Endodermal cell (in vitro differentiated cells): ENCODE data around the gene SLC38A2. TPM values are rescaled to one million over a fixed set of nuclear protein-coding genes. Genes with fewer than 3 reads are reported as not detected.

ENCODE experiments used
- DNase-seq: peaks from one replicate; pipeline ENCODE4 v3.0.0-alpha.2; 2017
- H3K27ac ChIP-seq: 2 replicates; pipeline ENCODE4 v1.5.1; 2013; ENCODE audit warnings: mild to moderate bottlenecking, low read depth, low read length, moderate library complexity
- H3K27me3 ChIP-seq: 2 replicates; pipeline ENCODE4 v1.6.1; 2013; ENCODE audit warnings: mild to moderate bottlenecking, low read length, moderate library complexity; ENCODE audit not compliant: insufficient read depth, control insufficient read depth, poor library complexity, severe bottlenecking
- H3K36me3 ChIP-seq: 2 replicates; pipeline ENCODE4 v1.7.0; 2013; ENCODE audit warnings: mild to moderate bottlenecking, low read length, moderate library complexity; ENCODE audit not compliant: control insufficient read depth, insufficient read depth
- H3K4me1 ChIP-seq: one replicate; pipeline ENCODE4 v1.7.0; 2013; ENCODE audit warnings: low read length; ENCODE audit not compliant: control insufficient read depth, insufficient read depth
- H3K4me3 ChIP-seq: 2 replicates; pipeline ENCODE4 v1.5.1; 2013; ENCODE audit warnings: mild to moderate bottlenecking, low read length, moderate library complexity
- H3K9ac ChIP-seq: 2 replicates; pipeline ENCODE4 v1.6.1; 2013; ENCODE audit warnings: mild to moderate bottlenecking, low read length, moderate library complexity; ENCODE audit not compliant: poor library complexity, severe bottlenecking; ENCODE audit errors: extremely low read depth
- H3K9me3 ChIP-seq: 2 replicates; pipeline ENCODE4 v1.6.1; 2013; ENCODE audit warnings: mild to moderate bottlenecking, low read length, moderate library complexity; ENCODE audit not compliant: control insufficient read depth
- H3K27ac Mint-ChIP-seq: 2 replicates; pipeline ENCODE4 v1.8.0; 2020; ENCODE audit warnings: mixed read lengths
- H3K27me3 Mint-ChIP-seq: 2 replicates; pipeline ENCODE4 v1.8.0; 2021; ENCODE audit warnings: mild to moderate bottlenecking, mixed read lengths; ENCODE audit not compliant: insufficient read depth
- H3K36me3 Mint-ChIP-seq: 2 replicates; pipeline ENCODE4 v1.8.0; 2020; ENCODE audit warnings: low read depth, mixed read lengths
- H3K4me1 Mint-ChIP-seq: 2 replicates; pipeline ENCODE4 v1.8.0; 2020; ENCODE audit warnings: mixed read lengths
- H3K4me3 Mint-ChIP-seq: 2 replicates; pipeline ENCODE4 v1.8.0; 2020; ENCODE audit warnings: mild to moderate bottlenecking, moderate library complexity, mixed read lengths
- H3K9me3 Mint-ChIP-seq: 2 replicates; pipeline ENCODE4 v1.8.0; 2020; ENCODE audit warnings: mild to moderate bottlenecking, mixed read lengths
- CTCF ChIP-seq: fragments of 200-600 bp; sonication (generic); conservative IDR thresholded peaks from 2 replicates; pipeline ENCODE4 v1.5.0; 2021; ENCODE audit warnings: antibody characterized with exemption, mild to moderate bottlenecking
- WGBS, 2 experiments: methylation state at CpG; one replicate each; pipeline versions ENCODE4 v1.1.5 to v1.1.7; 2013; ENCODE audit warnings: missing lambda C conversion rate in 2 of 2, mixed read lengths in 1 of 2; ENCODE audit not compliant: insufficient coverage in 1 of 2, insufficient read length in 1 of 2; 5-methylcytosine and 5-hydroxymethylcytosine counted together
- total RNA-seq, 2 donors: library from RNA; stranded (reverse); fragmentation: NEBNext Ultra II Directional in 1 of 2; extraction: Animal tissue kit (Norgen Biotek cat#: 25700) in 1 of 2; gene quantifications; 2 replicates in 1 of 2; 3 replicates in 1 of 2; pipeline ENCODE4 v1.2.1, GENCODE V29; 2021

The SLC38A2 gene
- total RNA-seq, 2 donors from 2014 or later: 156 to 230 TPM

GRCh38 chr12:46377678-46378077 lies 5.1 kb upstream of the SLC38A2 start:
- TF ChIP-seq CTCF: no peak
- peaks cover 7% of the 10 kb centered on the region for H3K9me3 ChIP-seq
- H3K36me3 ChIP-seq: no peaks in the 10 kb centered on the region
- DNase-seq: peak; percentile 39
- H3K4me3 ChIP-seq: no peak overlapping the region
- H3K27ac ChIP-seq: no peak overlapping the region
- H3K36me3 Mint-ChIP-seq: no peaks in the 10 kb centered on the region
- WGBS, 2 experiments: 94% methylated on average over 3 of the region's 3 CpGs; no CpG with 5 or more reads in 1 of the 2 experiments
- H3K4me3 Mint-ChIP-seq: no peak overlapping the region
- no peak overlapping the region for H3K27ac Mint-ChIP-seq
- peaks cover 10% of the 10 kb centered on the region for H3K27me3 ChIP-seq
- H3K27me3 Mint-ChIP-seq: peaks cover 13% of the 10 kb centered on the region
- H3K4me1 Mint-ChIP-seq: peaks cover 25% of the 10 kb centered on the region
- H3K9me3 Mint-ChIP-seq: peaks cover 4% of the 10 kb centered on the region
- no peak overlapping the region for H3K9ac ChIP-seq
- H3K4me1 ChIP-seq: peaks cover 8% of the 10 kb centered on the region

DNA sequence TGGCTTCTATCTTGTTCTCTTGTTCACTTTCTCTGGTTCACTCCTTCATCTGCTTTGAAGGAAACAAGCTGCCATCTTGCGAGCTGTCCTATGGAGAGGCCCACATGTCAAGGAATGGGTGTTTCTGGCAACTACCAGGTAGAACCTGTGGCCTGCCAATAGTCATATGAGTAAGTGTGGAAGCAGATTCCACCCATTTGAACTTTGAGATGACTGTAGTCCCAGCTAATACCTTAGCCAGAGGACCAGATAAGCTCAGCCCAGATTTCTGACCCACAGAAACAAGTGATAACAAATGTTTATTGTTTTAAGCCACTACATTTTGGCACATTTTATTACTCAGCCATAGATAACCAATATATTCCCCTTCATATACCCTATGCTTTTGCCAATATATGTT lies 4.0 kb upstream of the SLC38A2 start:
- Histone ChIP-seq H3K27ac (no peak overlapping the region), H3K36me3 (no peaks in the 10 kb centered on the region), H3K4me1 (peaks cover 8% of the 10 kb centered on the region), H3K9me3 (peaks cover 7% of the 10 kb centered on the region), H3K27me3 (peaks cover 10% of the 10 kb centered on the region), H3K4me3 (no peak overlapping the region), H3K9ac (no peak overlapping the region)
- no peaks in the 10 kb centered on the region for H3K36me3 Mint-ChIP-seq
- 97 to 100% methylated on average over 1 of the region's 1 CpG for WGBS, 2 experiments
- H3K27ac Mint-ChIP-seq: no peak overlapping the region
- H3K4me3 Mint-ChIP-seq: no peak overlapping the region
- H3K9me3 Mint-ChIP-seq: peaks cover 4% of the 10 kb centered on the region
- no peak for TF ChIP-seq CTCF
- H3K27me3 Mint-ChIP-seq: peaks cover 13% of the 10 kb centered on the region
- H3K4me1 Mint-ChIP-seq: peaks cover 18% of the 10 kb centered on the region
- peak; percentile 21 for DNase-seq

DNA sequence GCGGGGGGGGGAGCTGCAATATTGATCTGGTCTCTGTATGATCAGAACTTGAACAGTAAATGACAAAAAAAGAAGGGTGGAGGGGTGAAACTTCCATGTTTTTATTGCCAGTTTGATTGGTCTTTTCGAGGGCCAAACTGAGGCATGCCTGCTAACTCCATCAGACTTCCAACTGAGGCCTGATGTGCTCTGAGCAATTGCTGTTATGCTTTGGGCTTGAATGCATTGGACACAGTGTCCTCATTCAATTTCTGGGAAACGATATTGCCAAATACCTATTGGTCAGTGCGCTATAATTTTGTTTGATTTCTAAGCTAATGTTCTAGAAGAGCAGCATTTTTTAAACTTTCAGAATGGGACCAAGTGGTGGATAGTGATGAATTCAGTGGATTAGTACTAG lies 2.1 kb upstream of the SLC38A2 start:
- peaks cover 16% of the 10 kb centered on the region for H3K36me3 Mint-ChIP-seq
- TF ChIP-seq CTCF: no peak
- Histone ChIP-seq H3K4me1 (peaks cover 8% of the 10 kb centered on the region), H3K9ac (no peak overlapping the region), H3K27me3 (peaks cover 10% of the 10 kb centered on the region), H3K9me3 (peaks cover under 1% of the 10 kb centered on the region), H3K4me3 (no peak overlapping the region), H3K27ac (no peak overlapping the region), H3K36me3 (peaks cover 13% of the 10 kb centered on the region)
- no peaks in the 10 kb centered on the region for H3K9me3 Mint-ChIP-seq
- H3K27ac Mint-ChIP-seq: no peak overlapping the region
- WGBS, 2 experiments: 92 to 100% methylated on average over 3 to 4 of the region's 4 CpGs
- DNase-seq: no peak
- peaks cover 13% of the 10 kb centered on the region for H3K27me3 Mint-ChIP-seq
- peaks cover 28% of the 10 kb centered on the region for H3K4me1 Mint-ChIP-seq
- H3K4me3 Mint-ChIP-seq: no peak overlapping the region
